ENCODE data around the gene GAPDHS.

DNA sequence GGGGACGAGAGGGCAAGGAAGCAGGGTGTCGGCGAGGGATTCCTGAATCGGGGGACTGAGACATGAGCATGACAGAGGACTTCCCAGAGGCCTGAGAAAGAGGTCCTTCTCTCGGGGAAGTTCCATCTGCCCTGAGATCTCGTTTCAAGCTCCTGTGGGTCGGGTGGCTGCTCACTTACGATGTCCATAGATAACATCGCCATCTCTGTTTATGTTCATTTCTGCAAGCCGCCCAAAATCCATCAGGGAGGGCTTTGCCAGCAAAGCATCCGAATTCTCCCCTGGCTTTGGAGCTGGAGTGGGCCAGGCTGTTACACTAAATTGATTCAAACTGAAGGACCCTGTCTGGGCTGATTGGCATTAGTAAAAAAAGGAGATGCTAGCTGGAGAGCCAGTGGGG is 25.7 kb upstream of the GAPDHS start:
- TF ChIP-seq, protein P1, sequence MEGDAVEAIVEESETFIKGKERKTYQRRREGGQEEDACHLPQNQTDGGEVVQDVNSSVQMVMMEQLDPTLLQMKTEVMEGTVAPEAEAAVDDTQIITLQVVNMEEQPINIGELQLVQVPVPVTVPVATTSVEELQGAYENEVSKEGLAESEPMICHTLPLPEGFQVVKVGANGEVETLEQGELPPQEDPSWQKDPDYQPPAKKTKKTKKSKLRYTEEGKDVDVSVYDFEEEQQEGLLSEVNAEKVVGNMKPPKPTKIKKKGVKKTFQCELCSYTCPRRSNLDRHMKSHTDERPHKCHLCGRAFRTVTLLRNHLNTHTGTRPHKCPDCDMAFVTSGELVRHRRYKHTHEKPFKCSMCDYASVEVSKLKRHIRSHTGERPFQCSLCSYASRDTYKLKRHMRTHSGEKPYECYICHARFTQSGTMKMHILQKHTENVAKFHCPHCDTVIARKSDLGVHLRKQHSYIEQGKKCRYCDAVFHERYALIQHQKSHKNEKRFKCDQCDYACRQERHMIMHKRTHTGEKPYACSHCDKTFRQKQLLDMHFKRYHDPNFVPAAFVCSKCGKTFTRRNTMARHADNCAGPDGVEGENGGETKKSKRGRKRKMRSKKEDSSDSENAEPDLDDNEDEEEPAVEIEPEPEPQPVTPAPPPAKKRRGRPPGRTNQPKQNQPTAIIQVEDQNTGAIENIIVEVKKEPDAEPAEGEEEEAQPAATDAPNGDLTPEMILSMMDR (IDR thresholded peaks at IDR 0.05): no peak
- TF ChIP-seq EZH2 (IDR thresholded peaks at IDR 0.05) (no peak), EZH2phosphoT487 (IDR thresholded peaks at IDR 0.05) (no peak)
